ENCODE results near the gene WDR74.
"Not testable (repeated sequence)": the region's sequence is repeated elsewhere in the genome, so short reads cannot be mapped to it uniquely, and the experiment has no call there.

The WDR74 gene

DNA sequence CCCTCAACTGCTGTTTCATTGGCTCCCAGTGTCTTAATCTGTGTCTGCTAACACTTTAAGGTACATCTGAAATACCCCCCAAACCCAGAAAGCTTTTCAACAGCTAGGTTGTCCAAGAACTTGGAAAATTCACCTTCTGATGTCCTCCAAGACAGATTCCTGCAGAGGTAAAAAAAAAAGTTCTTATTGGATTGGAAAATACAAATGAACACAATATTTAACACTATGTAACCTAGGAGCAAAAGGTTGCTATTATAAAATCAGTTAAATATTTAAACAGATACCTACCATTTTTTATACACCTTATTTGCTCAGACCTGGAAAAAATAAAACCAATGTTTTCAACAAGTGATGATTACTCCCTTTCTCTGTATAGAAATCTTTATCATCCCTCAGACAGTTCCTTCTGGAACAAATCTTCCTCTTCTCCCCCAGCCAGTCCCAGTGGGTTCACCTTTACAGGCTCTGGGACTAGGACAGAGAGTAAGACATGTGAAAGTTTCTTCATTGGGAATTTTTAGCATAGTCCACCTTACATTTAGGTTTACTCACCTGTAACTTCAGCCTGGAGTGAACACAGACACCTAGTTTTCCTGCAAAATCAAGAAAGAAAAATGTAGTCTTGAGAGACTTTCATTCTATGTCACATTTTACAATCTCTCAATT lies 13.3 kb upstream of the WDR74 start:
- no peak for ATAC-seq
- Mint-ChIP-seq H3K27ac (peak overlapping the region; percentile 93), H3K9me3 (no peaks in the 10 kb centered on the region), H3K4me3 (peak overlapping the region; percentile 98), H3K4me1 (peaks cover 60% of the 10 kb centered on the region), H3K36me3 (peaks cover 39% of the 10 kb centered on the region), H3K27me3 (no peaks in the 10 kb centered on the region)

DNA sequence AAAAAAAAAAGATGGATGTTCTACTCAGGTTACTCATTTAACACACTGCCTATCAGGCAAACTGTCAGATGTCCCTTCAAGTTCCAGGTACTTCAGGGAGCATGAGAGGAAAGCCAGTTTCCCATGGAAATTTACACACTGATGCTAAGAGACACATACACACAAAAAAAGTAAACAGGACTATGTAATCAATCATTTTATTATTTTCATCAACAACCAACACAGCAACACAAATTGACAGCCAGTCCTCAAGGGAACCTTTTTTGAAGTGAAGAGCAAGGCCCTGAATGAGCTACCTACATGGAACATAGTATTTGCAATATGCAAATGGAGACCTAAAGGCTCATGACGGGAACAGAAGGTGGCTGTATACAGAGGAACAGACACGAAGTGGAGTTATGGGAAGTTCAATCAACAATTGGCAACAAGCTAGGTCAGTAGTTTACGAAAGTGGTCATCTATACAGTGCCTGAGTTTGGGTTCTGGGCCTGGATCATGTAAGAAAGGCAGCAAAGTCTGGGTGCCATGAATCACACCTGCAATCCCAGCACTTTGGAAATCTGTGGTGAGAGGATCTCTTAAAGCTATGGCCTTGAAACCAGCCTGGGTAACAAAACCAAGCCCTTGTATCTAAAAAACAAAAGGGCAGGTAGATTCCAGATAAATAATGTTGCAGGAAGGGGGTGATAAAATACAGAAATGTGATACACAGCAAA lies 12.6 kb upstream of the WDR74 start:
- no peaks in the 10 kb centered on the region for H3K27me3 Mint-ChIP-seq
- H3K27ac Mint-ChIP-seq, result peak overlapping the region; percentile 93
- H3K9me3 Mint-ChIP-seq, result no peaks in the 10 kb centered on the region
- peaks cover 39% of the 10 kb centered on the region for H3K36me3 Mint-ChIP-seq
- H3K4me1 Mint-ChIP-seq, result peaks cover 53% of the 10 kb centered on the region
- no peak for ATAC-seq
- H3K4me3 Mint-ChIP-seq, result peak overlapping the region; percentile 34

DNA sequence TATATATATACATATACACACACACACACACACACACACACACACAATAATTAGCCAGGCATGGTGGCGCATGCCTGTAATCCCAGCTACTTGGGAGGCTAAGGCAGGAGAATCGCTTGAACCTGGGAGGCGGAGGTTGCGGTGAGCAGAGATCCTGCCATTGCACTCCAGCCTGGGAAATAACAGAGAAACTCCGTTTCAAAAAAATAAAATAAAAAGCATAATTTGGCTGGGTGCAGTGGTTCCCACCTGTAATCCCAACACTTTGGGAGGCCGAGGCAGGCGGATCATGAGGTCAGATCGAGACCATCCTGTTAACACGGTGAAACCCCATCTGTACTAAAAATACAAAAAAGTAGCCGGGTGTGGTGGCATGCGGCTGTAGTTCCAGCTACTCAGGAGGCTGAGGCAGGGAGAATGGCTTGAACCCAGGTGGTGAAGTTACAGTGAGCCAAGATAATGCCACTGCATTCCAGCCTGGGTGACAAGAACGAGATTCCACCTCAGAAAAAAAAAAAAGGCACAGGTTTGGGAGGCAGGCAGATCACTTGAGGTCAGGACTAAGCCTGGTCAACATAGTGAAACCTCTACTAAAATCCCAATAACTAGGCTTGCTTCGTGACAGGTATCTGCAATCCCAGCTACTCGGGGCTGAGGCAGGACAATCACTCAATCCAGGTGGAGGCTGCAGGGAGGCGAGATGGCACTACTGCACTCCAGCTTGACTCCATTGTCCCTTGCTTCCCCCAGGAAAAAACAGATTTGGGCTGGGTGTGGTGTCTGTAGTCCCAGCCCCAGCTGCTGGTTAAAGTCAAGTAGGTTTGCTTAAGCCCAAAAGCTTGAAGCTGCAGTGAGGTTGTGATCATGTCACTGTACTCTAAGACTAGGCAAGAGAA lies 11.8 kb upstream of the WDR74 start:
- Mint-ChIP-seq H3K36me3 (peaks cover 39% of the 10 kb centered on the region), H3K4me3 (no peak overlapping the region), H3K4me1 (peaks cover 53% of the 10 kb centered on the region)

DNA sequence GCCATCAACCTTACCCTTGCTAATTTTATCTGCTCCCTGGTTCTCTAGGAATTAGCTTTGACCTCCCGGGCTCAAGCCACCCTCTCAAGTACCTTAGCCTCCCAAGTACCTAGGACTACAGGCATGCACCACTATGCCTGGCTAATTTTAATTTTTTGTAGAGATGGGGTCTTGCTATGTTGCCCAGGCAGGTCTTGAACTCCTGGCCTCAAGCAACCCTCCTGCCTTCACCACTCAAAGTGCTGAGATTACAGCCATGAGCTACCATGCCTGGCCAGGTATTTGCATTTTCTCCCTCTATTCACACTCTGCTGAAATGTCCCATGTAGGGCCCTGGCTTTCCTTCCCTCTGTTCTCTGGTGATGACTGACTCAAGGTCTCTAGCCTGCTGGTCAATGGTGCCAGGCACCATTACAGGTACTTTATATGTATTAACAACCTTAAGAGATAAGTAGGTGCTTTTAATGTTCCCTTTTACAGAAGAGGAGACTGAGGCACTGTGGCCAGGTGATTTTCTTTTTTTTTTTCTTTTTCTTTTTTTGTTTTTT lies 8.5 kb upstream of the WDR74 start:
- peaks cover 27% of the 10 kb centered on the region for H3K4me1 Mint-ChIP-seq
- no peak overlapping the region for H3K4me3 Mint-ChIP-seq
- ATAC-seq, result no peak
- H3K27ac Mint-ChIP-seq, result no peak overlapping the region
- no peaks in the 10 kb centered on the region for H3K27me3 Mint-ChIP-seq
- H3K36me3 Mint-ChIP-seq, result peaks cover 12% of the 10 kb centered on the region
- no peaks in the 10 kb centered on the region for H3K9me3 Mint-ChIP-seq

More for the DNA sequence above, 11.8 kb upstream of the WDR74 start:
- no peaks in the 10 kb centered on the region for H3K9me3 Mint-ChIP-seq
- ATAC-seq, result no peak
- H3K27me3 Mint-ChIP-seq, result no peaks in the 10 kb centered on the region
- H3K27ac Mint-ChIP-seq, result peak overlapping the region; percentile 93

GRCh38 chr11:62846177-62846576 lies 6.8 kb upstream of the WDR74 start:
- Mint-ChIP-seq H3K27ac (no peak overlapping the region), H3K9me3 (no peaks in the 10 kb centered on the region), H3K4me1 (peaks cover 12% of the 10 kb centered on the region), H3K36me3 (no peaks in the 10 kb centered on the region), H3K4me3 (no peak overlapping the region), H3K27me3 (no peaks in the 10 kb centered on the region)
- ATAC-seq, result no peak

- Mint-ChIP-seq H3K27me3 (no peaks in the 10 kb centered on the region), H3K9me3 (no peaks in the 10 kb centered on the region), H3K4me1 (peaks cover 6% of the 10 kb centered on the region), H3K36me3 (peaks cover 4% of the 10 kb centered on the region), H3K27ac (no peak overlapping the region), H3K4me3 (no peak overlapping the region)
- no peak for ATAC-seq
Observed at GRCh38 chr11:62844154-62844553, 4.8 kb upstream of the WDR74 start.

GRCh38 chr11:62843466-62843865 lies 4.1 kb upstream of the WDR74 start:
- H3K36me3 Mint-ChIP-seq, result peaks cover 5% of the 10 kb centered on the region
- no peak overlapping the region for H3K27ac Mint-ChIP-seq
- no peak overlapping the region for H3K4me3 Mint-ChIP-seq
- no peaks in the 10 kb centered on the region for H3K27me3 Mint-ChIP-seq
- no peak for ATAC-seq
- no peaks in the 10 kb centered on the region for H3K9me3 Mint-ChIP-seq
- peaks cover 8% of the 10 kb centered on the region for H3K4me1 Mint-ChIP-seq

- not testable (repeated sequence) for H3K27me3 Mint-ChIP-seq, H3K36me3 Mint-ChIP-seq, H3K27ac Mint-ChIP-seq, ATAC-seq, H3K4me1 Mint-ChIP-seq, H3K4me3 Mint-ChIP-seq, H3K9me3 Mint-ChIP-seq
Observed at GRCh38 chr11:62842891-62843290, 3.5 kb upstream of the WDR74 start.

DNA sequence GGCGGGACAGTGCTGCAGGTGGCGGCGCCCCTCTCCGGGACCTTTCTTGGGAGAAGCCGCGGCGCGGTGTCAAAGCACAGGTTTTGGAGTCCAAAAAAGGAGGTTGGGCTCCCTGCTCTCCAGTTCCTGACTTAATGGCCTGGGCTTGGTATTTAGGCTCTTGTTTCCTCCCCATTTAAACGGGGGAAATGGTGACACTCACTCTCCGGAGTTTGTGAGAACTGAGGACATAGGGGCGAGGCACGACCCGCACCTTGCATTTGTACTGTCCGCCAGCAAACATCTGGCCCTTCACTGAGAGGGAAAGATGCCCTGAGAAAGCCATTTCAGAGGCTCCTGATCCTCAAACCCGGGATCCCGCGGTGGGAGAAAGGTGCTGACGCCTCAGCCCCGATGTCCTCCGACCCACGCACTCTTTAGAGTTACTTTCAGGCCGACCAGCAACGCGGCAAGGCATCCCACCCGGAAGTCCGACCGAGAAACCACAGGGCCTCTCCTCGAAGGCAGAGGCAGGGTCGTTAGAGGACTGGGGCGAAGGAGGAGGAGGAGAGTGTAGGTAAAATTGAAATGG lies 2.9 kb upstream of the WDR74 start:
- no peak for ATAC-seq
- Mint-ChIP-seq H3K4me3 (no peak overlapping the region), H3K9me3 (no peaks in the 10 kb centered on the region), H3K36me3 (peaks cover 11% of the 10 kb centered on the region), H3K4me1 (peaks cover 14% of the 10 kb centered on the region), H3K27me3 (no peaks in the 10 kb centered on the region), H3K27ac (no peak overlapping the region)

DNA sequence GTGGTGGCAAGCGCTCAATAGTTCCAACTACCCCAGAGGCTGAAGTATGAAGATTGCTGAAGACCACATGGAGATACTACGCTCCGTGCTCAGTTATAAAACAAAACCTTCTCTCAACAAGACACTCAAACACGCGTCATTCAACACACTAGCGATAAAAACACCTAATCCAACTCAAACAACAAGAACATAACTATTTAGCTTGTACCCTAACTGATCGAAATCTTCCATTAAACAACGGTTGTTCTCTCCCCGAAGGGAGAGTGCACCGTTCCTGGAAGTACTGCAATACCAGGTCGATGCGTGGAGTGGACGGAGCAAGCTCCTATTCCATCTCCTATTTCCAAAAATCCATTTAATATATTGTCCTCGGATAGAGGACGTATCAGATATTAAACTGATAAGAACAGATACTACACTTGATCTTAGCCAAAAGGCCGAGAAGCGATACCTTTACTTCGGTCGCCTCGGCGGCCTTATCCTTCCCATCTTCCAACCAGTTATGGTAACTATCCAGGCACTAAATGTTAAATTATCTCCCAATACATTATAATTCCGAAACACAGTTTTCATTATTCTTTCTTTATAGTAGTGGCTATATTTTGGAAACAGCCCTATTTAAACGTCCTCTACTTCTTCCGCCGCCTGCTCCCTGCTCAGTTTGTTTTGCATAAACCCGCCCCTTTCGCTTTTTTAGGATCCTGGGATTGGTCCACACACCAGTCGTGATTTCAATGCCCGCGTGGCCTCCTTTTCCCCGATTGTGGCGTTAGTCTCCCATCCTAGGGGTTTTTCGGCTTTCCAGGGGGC lies 2.2 kb upstream of the WDR74 start:
- ATAC-seq, result peak; percentile 86
- Mint-ChIP-seq H3K9me3 (no peaks in the 10 kb centered on the region), H3K27me3 (no peaks in the 10 kb centered on the region), H3K4me3 (no peak overlapping the region), H3K27ac (no peak overlapping the region), H3K4me1 (peaks cover 15% of the 10 kb centered on the region), H3K36me3 (peaks cover 14% of the 10 kb centered on the region)

DNA sequence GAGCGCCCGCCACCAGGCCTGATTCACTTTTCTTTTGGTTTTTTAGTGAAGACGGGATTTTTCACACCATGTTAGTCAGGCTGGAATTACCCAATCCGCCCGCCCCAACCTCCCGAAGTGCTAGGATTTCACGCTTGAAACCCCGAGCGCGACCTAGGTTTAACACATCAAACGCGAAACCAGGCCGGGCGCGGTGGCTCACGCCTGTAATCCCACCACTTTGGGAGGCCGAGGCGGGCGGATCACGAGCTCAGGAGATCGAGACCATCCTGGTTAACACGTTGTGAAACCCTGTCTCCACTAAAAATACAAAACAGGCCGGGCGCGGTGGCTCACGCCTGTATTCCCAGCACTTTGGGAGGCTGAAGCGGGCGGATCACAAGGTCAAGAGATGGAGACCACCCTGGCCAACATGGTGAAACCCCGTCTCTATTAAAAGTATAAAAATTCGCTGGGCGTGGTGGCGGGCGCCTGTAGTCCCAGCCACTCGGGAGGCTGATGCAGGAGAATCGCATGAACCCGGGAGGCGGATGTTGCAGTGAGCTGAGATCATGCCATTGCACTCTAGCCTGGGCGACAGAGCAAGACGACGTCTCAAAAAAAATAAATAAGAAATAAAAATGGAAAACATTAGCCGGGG lies 1.5 kb upstream of the WDR74 start:
- H3K27ac Mint-ChIP-seq, H3K4me3 Mint-ChIP-seq, H3K9me3 Mint-ChIP-seq, H3K27me3 Mint-ChIP-seq: not testable (repeated sequence)
- peaks cover 15% of the 10 kb centered on the region for H3K4me1 Mint-ChIP-seq
- ATAC-seq, result peak; percentile 9
- peaks cover 16% of the 10 kb centered on the region for H3K36me3 Mint-ChIP-seq

GRCh38 chr11:62835336-62835735 lies 4.1 kb downstream of the WDR74 start:
- H3K36me3 Mint-ChIP-seq, result peaks cover 30% of the 10 kb centered on the region
- H3K27ac Mint-ChIP-seq, result peak overlapping the region; percentile 18
- no peak overlapping the region for H3K4me3 Mint-ChIP-seq
- H3K4me1 Mint-ChIP-seq, result peaks cover 48% of the 10 kb centered on the region
- H3K27me3 Mint-ChIP-seq, result no peaks in the 10 kb centered on the region
- no peak for ATAC-seq
- no peaks in the 10 kb centered on the region for H3K9me3 Mint-ChIP-seq

DNA sequence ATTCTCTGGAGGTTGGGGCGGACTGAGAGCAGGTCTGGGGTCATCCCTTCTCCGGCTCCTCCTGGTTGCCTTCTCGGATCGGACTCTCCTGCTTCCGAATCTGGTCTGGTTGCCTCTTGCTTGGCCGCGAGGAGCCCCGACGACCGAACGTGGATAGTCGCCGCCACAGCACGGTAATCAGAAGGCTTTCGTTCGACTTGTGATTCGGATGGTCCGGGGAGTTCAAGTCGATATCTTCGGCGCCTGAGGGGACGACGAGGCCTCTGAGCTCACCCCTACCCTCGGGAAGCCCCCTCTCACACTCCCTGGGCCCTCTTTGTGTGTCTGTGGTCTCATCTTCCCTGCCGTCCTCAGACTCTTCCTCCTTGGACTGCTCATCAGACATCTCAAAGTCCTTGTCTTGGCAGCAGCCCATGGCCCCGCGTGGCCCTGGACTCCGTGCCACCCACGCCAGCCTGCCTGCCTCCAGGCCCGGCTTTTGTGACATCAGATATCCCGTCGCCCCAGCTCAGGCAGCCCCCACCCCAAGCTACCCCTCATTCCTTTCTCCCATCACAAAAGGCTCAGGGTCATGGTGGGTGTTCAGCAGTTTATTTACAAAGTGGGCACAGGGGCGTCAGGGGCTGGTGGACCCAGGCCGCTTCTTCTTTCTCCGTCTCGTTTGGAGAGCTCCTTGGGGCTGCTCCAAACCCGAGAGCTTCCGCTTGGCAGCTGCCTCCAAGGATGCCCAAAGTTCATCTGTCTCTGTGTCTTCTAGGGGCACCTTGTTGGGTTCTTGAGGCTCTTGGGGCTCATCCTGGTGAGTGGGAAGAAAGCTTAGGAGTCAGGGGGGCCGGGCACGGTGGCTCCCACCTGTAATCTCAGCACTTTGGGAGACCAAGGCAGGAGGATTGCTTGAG lies 6.8 kb downstream of the WDR74 start, which contains the start of gene TEX54:
TSS of gene TEX54 (minus strand) at position 506 of the 899 bp plus-strand sequence.
- Mint-ChIP-seq H3K36me3 (peaks cover 28% of the 10 kb centered on the region), H3K4me3 (peak within 1 kb of the TSS; percentile 87), H3K27me3 (no peaks in the 10 kb centered on the region), H3K27ac (peak within 1 kb of the TSS; percentile 95), H3K4me1 (peaks cover 50% of the 10 kb centered on the region), H3K9me3 (no peaks in the 10 kb centered on the region)
- peak; percentile 6 for ATAC-seq
